HG03196 (cell line): ENCODE results near the gene FAM13A.
"Not testable (repeated sequence)": the region's sequence is repeated elsewhere in the genome, so short reads cannot be mapped to it uniquely, and the experiment has no call there.

Experiments used
- ATAC-seq: cut with Tn5 transposase; IDR thresholded peaks from one replicate; pipeline ENCODE4 v1.9.1; 2021; ENCODE audit not compliant: unreplicated experiment

The FAM13A gene

DNA sequence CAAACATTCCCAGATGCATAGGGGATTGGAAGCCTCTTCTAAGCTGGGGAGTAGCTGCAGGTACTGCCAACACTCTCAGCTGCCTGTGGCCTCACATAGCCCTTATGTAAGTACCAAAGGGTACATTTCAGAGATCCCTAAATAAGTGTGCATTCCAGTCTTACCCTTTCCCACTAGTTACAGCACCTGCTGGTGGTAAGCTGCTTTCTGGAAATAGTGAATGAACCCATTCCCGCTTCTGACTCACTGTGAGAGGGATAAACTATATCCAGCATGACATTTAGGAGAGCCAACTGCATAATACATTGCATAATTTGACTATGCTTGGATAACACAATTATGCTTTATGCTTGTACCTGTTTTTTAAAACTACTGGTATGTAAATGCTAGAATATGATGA lies 149.0 kb downstream of the FAM13A start:
- ATAC-seq, result no peak

DNA sequence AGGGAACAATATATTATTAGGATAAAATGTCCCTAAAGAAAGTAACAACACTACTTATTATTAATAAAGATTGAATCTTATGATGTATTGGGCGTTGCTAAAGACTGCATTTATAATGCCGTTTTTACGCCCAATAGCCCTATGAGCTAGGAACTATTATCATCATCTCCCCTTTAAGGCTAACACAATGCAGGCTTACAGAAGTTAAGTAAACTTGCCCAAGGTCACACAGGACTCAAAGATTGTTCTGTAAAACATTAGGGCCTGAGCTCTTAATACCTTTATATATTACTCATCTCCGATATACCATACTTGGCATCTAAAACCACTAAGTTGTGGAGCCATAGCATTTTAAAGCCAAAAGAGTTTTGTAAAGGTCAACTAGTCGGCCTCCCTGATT lies 149.5 kb downstream of the FAM13A start:
- no peak for ATAC-seq

DNA sequence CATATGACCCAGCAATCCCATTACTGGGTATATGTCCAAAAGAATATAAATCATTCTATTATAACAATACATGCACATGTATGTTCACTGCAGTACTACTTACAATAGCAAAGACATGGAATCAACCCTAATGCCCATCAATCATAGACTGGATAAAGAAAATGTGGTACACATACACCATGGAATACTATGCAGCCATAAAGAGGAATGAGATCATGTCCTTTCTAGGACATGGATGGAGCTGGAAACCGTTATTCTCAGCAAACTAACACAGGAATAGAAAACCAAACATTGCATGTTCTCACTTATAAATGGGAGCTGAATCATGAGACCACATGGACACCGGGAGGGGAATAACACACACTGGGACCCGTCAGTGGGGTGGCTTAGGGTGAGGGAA lies 152.7 kb downstream of the FAM13A start:
- ATAC-seq, result not testable (repeated sequence)

DNA sequence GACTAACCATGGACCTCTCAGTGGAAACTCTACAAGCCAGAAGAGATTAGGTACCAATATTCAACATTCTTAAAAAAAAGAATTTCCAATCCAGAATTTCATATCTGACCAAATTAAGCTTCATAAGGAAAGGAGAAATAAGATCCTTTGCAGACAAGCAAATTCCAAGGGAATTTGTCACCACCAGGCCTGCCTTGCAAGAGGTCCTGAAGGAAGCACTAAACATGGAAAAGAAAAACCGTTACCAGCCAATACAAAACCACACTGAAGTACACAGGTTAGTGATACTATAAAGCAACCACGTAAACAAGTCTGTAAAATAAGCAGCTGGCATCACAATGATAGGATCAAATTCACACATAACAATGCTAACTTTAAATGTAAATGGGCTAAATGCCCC lies 156.6 kb downstream of the FAM13A start:
- no peak for ATAC-seq

DNA sequence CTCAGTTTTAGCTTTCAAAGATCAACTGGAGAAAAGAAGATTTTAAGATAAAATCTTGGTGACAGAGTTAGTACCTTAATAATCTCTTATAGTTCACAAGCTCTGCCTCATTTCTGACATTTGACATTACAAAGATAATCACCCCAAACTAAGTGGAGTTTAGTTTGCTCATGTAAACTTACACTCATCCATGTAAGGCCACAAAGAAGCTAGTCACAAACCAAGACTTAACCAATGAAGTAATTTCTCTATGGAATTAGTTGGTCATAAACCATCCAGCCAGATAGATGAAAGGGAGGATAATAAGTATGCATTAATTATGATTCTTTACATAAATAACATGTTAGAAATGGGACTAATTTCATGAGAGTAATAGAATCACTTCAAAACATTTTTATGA lies 159.2 kb downstream of the FAM13A start:
- ATAC-seq, result no peak

DNA sequence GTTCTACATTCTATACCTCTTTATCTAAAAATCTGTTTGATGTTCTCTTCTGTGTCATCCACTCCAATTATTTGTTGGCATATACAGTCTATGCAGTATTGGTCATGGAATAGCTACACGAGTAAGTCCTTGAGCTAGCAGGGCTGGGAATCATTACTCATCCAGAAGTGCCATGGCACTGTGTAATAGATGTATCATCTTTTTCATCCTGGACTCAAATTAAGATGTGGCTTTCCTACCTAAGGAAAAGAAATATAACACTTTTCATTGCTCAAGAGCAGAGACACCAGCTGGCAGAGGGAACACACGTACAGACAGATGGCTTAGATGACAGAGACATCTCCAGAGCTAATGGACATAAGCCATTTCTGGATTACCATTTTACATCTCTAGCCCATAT lies 159.8 kb downstream of the FAM13A start:
- no peak for ATAC-seq

DNA sequence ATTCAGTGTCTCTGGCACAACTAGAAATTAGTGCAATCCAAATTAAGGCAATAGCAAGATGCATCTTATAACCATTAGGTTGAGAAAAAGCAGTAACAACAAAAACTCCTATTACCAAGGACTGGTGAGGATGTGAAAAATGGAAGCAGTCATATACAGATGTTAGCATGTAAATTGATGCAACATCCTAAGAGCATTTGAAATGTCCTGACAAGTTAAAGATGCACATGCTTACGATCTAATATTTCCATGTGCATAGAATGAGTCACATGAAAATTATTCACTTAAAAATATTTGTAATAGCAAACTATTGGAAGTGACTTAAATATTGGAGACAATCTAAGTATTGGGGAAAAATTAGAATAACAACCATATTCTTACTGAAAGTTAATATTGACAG lies 163.0 kb downstream of the FAM13A start:
- ATAC-seq, result no peak

DNA sequence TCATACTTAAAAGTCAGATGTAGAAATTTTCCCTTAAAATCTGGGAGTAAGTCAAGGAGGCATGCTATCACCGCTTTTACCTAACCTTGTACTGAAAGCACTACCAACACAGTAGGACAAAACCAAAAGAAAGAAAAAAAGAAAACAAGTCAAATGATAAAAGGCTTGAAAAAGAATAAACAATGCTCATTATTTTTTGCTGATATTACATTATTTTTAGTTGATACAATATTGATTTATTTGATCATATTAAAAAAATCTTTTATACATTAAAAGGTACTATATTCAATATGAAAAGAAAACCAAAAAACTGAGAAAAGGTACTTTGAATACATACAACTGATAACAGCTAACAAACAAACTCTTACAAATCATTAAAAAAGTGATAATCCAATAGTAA lies 164.3 kb downstream of the FAM13A start:
- ATAC-seq, result no peak

DNA sequence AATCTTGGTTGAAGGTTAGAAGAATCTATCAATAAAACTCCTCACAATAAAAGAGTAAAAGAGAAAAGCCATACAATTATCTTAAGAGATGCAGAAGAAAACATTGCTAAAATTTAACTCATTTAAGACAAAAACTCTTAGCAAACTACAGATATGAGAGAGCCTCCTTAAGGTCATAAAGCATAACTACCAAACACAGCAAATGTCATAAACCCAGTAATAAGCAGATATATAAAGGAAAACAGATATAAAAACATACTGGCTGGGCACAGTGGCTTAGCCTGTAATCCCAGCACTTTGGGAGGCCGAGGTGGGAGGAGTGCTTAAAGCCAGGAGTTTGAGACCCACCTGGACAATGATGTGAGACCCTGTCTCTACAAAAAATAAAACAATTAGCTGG lies 165.3 kb downstream of the FAM13A start:
- no peak for ATAC-seq

DNA sequence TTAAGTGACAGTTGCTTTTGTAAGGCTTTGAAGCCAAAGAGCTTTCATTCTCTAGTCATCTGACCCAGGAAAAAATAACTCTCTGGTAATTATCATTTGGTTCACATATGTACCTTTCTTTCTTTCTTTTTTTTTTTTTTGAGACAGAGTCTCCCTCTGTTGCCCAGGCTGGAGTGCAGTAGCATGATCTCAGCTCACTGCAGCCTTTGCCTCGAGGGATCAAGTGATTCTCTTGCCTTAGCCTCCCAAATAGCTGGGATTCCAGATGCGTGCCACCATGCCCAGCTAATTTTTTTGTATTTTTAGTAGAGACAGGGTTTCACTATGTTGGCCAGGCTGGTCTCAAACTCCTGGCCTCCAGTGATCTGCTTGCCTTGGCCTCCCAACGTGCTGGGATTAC lies 169.6 kb downstream of the FAM13A start:
- not testable (repeated sequence) for ATAC-seq

DNA sequence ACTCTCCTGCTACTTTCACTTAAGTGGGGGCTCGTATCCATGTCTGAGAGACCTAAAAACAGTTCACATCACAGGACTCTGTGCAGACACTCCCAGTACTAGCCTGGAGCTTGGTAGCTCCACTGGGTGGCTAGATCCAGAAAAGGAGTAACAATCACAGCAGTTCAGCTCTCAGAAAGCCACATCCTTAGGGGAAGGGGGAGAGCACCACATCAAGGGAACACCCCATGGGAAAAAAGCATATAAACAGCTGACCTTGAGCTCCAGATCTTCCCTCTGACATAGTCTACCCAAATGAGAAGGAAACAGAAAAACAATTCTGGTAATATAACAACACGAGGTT lies 175.8 kb downstream of the FAM13A start:
- no peak for ATAC-seq

DNA sequence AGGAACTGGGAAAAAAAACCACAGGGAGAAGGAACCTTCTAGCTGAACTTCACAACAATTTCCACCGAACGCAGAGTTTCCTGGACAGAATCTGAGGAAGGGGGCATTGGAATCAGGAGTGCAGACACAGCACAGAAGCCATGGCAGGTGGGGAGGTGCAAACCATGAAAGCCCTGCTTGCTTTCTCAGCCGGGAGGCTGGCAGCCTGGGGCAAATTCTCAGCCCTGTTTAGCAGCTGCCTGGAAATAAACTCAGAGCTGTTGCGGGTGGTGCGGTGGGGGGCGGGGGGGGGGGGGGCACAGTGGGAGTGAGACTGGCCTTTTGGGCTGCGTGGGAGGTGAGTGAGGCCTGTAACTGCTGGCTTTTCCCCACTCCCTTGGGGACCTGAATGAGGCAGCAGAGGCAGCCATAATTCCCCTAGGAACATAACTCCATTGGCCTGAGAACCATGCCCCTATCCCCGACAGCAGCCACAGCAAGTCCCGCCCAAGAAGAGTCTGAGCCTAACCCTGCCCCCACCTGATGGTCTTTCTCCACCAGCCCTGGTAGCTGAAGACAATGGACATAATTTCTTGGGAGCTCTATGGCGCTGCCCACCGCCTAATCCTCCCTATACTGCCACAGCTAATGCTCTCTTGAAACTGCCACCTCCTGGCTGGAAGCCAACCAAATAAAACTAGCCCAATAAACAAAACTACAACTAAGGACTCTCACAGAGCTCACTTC lies 176.3 kb downstream of the FAM13A start:
- ATAC-seq, result no peak

DNA sequence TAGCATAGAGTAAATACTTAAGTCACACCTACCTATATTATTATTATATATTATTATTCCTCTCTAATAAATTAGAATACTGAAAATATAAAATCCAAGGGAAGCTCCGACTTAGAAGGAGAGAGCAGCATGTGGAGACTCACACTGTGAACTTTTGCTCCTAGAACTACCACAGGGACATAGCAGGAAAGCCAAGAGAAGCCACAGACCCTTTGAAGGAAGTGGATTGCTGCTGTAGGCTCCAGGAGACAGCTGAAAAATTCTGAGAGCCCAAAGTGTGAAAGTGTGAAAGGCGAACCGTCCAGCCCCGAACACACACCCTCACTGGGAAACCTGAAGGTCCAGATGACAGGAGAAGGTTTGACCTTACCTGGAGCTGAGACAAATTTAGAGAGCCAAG lies 177.0 kb downstream of the FAM13A start:
- no peak for ATAC-seq

DNA sequence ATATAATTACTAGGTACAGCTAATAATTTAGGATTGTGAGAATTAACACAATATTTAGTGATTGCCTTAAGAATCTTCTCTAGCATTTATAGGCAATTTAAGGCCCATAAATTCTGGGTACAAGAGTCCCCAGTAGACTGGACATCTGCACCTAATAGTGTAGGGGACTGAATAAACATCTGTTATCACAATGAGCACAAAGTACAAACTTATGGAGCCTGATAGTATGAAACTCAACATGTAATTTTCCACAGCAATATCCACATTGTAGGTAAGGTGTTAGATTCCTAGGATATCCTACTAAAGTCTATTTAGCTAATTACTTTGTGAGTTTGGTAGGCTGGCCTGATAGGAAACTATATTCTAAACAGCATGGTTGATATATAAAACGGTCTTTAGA lies 178.3 kb downstream of the FAM13A start:
- ATAC-seq, result no peak

DNA sequence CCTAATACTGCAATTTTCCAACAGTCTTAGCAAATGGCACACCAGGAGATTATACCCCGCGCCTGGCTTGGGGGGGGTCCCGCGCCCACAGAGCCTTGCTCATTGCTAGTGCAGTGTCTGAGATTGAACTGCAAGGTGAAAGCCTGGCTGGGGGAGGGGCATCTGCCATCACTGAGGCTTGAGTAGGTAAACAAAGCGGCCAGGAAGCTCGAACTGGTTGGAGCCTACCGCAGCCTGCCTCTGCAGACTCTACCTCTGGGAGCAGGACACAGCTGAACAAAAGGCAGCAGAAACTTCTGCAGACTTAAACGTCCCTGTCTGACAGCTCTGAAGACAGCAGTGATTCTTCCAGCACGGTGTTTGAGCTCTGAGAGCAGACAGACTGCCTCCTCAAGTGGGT lies 186.6 kb downstream of the FAM13A start:
- no peak for ATAC-seq

DNA sequence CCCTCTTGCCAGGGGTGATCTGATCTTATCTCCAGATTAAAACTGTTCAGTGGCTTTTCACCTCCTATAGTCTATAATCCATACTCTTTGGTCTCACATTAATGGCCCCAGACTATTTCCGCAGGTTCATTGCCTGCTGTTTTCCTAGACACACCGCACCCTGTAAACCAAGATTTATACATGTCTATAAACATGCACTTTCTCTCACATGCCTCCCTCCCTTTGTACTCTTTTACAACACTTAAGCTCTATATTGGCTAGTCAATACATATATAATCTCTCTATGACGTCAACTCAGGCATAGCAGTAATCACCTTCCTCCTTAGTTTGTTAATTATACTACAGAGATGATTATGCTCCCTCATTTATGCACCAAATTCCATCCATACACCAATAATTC lies 188.5 kb downstream of the FAM13A start:
- ATAC-seq, result no peak

DNA sequence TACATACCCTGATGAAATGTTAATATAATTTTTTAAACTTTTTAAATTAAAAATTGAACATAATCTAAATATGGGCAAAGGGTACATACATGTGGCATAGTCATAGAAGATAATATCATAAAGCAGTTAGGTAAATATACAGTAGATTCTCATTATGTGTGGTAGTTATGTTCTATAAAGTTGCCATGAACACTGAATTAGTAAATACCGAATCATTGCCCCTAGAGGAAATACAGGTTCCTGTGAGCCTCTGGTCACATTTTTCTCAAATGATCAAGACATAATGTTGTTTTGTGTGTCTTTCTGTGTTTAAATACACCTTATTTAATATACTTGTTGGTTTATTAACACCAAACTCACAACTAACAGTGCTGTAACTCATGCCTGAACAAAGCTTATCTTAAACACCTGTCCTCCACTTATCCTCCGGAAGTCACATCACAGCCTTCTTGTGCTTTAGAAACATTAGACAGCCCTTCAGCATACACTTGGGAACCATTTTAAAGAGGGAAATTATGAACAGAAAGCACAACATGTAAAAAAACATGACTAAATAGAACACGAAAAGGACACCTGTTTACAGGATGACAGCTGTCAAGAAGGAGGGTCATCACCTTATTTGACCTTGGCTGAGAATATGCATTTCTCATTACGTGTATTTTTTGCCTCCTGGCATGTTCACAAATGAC lies 190.0 kb downstream of the FAM13A start:
- no peak for ATAC-seq

DNA sequence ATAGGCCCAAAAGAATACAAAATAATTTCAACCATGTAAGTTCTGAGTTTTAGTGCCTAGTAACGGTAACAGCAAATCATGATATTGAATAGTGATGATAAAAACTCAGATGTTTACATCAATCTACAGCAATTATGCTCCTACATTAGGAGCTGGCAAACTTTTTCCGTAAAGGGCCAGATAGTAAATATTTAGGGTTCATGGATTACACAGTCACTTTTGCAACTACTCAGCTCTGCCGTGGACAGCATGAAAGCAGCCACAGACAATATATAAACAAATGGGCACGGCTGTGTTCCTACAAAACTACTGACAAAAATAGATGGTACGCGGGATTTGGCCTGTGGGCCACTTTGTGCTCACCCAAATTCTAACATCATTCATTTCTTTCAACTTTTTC lies 191.5 kb downstream of the FAM13A start:
- no peak for ATAC-seq

DNA sequence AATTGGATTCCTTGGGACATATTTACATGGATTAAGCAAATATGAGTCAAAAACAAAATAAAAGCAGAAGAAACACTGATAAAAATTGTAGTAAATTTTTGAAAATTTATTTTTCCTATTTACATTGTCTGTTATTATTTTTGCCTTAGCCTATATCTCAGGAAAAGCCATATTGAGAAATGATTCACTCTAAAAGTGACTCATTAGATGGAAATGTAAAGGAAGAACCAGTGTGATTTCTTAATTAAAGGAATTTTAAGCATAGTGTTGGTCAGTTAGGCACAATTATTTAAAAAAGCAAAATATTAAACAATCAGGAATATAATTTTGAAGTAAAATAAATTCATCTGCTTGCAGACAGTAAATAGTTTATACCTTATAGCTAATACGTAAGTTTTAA lies 191.9 kb downstream of the FAM13A start:
- no peak for ATAC-seq

DNA sequence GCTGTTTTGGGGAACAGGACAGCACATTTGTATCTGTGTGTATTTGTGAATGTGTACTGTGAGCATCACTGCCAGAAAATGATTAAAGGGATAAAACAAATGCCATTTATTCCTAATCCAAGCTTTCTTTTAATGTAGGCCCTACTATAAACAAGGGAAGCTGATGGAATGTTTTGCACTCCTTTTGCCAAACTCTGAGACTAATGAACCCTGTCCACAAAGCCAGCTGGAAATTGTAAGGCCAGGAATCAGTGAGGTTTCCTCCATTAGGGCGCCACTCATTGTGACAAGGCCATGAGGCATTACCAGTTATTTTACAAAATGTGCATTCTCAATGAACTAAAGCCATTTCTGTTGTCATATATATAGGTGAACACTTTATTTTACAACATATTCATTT lies 196.4 kb downstream of the FAM13A start:
- no peak for ATAC-seq

DNA sequence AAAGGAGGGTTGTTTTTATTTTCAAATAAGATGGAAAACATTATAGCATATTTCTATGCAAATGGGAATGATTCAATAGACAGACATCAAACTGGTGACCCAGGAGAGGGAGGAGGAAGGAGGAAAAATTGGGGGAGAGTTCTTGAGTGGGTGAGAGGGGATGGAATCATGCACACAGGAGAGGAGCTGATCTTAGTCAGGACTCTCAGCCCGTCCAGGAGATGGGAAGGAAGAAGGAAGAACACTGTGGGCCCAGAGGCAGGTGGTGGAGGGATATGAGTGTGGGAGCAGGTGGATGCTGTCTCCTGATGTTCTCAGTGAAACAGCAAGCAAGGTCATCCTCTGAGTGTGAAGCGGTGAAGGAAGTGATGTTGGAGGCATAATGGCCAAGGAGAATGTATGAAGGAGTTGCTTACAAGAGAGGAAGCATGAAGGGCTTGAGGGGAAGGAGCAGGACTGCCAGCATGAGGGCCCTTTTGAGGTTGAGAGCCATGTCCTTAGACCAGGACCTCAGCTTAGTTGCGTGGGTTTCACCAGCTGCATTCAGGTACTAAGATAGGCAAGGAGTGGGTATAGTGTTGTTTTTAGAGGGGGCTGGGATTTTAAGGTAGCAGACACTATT lies 197.7 kb downstream of the FAM13A start:
- ATAC-seq, result peak; percentile 32

DNA sequence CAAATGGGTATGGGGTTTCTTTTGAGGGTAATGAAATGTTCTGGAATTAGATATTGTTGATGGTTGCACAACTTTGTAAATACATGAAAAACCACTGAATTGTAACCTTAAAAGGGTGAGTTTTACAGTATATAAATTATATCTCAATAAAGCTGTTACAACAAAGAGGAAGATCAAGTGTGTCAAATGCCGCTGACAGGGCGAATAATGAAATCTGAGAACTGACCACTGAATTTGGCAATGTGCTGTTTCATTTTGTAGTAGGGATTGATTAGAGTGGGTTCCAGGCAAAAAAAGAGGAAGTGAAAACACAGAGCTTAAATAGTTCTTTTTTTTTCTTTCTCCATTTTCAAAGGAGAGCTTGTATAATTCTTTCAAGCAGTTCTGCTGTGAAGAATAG lies 198.2 kb downstream of the FAM13A start:
- peak; percentile 93 for ATAC-seq

DNA sequence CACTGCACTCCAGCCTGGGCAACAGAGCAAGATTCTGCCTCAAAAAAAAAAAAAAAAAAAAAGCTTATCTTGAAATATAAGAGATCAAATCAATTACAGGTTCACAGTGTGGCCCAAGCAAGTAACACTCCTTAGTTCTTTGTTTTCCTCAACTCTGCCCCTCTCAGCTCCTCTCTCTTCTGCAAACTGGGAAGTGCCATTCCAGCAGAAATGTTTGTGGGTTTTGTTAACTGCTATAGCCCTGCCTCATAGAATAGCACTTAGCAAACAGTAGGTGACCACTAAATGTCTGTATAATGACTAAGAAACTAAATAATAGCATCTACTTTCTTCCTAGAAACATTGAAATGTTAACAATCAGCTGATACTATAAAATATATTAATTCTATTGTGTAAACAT lies 199.4 kb downstream of the FAM13A start:
- no peak for ATAC-seq
